ENCODE results near the gene MEF2A.

The MEF2A gene

GRCh38 chr15:99604865-99605264 lies 39.1 kb downstream of the MEF2A start:
- DNase-seq (ENCODE audit: insufficient read length, low spot score) (no peak), FAIRE-seq (peak; percentile 21)

DNA sequence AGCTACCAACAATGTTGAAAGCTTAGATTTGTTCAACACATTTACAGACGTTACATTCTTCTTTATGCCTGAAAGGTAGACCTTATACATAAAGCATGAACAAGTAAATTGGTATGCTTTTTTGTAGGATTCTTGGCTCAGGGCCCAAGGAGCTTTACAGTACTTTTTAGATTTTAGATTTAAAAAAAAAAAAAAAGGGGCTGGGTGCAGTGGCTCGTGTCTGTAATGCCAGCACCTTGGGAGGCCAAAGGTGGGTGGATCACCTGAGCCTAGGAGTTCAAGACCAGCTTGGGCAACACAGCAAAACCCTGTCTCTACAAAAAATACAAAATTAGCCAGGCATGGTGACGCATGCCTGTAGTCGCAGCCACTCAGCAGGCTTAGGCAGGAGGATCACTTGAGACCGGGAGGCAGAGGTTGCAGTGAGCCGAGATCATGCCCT lies 39.7 kb downstream of the MEF2A start:
- FAIRE-seq, result peak; percentile 82
- DNase-seq (ENCODE audit: insufficient read length, low spot score), result no peak

DNA sequence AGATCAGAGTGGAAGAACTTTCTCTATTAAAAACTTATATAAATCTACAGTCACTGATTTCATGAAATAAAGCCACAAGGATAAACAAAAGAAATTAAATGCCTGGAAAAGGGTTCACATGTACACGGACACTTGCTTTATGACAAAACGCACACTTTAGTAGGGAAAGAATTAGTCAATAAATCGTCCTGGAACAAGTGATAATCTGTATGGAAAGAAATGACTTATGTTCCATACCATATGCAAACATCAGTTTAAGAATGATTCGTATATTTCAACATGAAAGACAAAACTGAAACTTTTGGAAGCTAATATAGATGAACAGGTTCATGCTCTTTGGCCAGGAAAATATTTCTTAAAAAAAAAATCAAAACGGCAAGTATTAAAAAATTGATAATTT lies 40.2 kb downstream of the MEF2A start:
- FAIRE-seq, result peak; percentile 66
- DNase-seq (ENCODE audit: insufficient read length, low spot score), result no peak

DNA sequence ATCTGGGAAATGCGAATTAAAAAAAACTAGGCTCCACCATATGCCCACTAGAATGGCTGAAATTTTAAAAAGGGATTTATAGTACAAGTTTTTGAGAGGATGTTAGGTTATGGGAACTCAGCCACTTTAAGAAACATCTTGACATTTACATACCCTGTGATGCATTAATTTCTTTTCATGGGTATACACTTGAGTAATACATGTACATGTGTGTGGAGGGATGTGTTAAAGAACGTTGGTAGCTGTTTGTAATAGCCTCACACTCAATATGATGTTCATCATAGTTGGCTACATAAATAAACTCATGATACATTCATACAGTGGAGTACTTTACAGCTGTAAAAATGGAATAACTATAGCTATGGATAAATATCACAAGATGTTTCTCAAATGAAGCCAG lies 40.9 kb downstream of the MEF2A start:
- FAIRE-seq, result peak; percentile 86

DNA sequence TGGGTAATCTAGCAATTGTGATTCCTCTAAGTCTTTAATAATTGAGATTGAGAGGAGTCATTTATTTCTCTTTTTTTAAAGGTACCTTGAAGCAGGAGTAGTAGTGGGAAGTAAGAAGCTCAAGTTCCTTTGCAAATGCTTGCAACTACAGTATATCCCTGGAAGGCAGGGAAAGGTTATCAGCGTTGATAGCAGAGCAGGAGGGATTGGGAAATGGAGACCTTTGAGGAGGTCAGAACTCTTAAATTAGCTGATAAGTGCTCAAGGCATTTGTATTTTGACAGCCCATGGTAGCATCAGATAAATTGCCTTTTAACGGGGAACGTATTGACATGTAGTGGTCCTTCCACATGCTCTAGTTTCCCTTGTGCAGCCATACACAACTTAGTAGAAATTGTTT lies 47.7 kb downstream of the MEF2A start:
- DNase-seq (ENCODE audit: insufficient read length, low spot score) (no peak), FAIRE-seq (peak; percentile 39)

More for the DNA sequence above, 40.9 kb downstream of the MEF2A start:
- no peak for DNase-seq (ENCODE audit: insufficient read length, low spot score)

GRCh38 chr15:99613887-99614647 lies 48.3 kb downstream of the MEF2A start:
- no peak for DNase-seq (ENCODE audit: insufficient read length, low spot score)
- no peak for FAIRE-seq

DNA sequence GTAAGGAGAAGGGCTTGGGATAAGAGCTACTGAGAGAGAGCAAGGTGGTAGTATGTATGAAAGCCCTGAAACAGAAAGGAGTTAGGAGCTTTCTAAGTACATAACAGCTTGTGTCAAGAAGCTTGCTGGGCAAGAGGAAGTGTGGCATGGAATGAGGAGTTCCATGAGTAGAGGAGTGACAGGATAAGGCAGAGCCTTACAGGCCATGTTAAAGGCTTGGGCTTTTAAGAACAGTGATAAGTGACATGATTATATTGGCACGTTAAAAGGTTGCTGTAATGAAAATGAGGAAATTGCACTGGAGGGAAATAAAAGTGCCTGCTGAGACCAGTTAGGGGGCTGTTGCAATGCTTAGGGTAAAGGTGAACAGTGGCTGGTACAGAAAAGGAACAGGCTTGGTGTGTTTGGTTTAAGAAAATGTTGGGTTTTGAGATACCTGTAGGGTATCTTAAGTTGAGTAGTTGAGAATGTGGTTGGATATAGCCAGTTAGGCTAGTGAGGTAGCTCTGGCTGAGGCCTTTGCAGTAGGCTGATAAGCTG lies 49.0 kb downstream of the MEF2A start:
- FAIRE-seq, result peak; percentile 84
- no peak for DNase-seq (ENCODE audit: insufficient read length, low spot score)

DNA sequence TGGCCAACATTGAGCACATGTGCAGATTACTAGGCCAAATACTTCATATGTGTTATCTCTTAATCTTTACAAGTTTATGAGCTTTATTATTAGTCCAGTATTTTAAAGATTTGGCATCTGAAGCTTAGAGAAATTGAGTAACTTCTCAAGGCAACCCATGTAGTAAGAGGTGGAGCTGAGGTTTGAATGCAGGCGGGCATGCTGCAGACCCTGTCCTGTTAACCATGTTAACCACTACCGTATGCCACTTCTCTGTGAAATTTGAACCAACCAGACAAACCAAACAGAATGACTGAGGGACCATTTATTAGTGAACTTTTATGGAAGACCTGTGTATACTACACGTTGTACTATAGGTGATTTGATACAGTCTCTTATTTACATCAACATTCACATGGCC lies 49.7 kb downstream of the MEF2A start:
- DNase-seq (ENCODE audit: insufficient read length, low spot score), result no peak
- no peak for FAIRE-seq

GRCh38 chr15:99616129-99616528 lies 50.3 kb downstream of the MEF2A start:
- DNase-seq (ENCODE audit: insufficient read length, low spot score), result no peak
- no peak for FAIRE-seq

DNA sequence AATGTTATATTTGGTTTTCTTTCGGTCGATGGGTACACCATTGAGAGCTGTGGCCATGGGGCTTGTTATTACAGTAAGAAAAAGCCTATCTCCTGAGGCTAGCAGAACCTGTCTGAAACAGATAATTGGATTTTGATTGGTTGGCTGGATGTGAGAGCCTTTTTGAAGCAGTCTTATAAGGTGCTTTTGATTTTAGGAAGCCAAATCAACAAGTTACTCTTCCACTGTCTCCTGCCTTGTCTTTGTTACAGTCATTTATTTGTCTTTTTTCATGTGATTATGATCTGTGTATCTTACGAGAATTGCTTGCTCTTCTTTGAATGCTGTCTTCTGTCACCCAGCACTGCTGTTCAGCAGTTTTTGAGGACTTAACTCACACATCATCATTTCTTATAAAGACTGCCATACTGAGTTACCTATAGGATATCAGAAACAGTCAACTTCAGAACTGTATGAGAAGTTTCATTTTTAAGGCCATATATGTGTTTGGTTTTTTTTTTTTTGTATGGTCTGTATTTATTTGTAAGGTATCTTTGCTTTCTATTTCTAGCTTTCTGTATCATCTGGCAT lies 51.1 kb downstream of the MEF2A start:
- FAIRE-seq, result peak; percentile 56
- no peak for DNase-seq (ENCODE audit: insufficient read length, low spot score)

GRCh38 chr15:99618941-99619411 lies 53.2 kb downstream of the MEF2A start:
- no peak for FAIRE-seq
- no peak for DNase-seq (ENCODE audit: insufficient read length, low spot score)

DNA sequence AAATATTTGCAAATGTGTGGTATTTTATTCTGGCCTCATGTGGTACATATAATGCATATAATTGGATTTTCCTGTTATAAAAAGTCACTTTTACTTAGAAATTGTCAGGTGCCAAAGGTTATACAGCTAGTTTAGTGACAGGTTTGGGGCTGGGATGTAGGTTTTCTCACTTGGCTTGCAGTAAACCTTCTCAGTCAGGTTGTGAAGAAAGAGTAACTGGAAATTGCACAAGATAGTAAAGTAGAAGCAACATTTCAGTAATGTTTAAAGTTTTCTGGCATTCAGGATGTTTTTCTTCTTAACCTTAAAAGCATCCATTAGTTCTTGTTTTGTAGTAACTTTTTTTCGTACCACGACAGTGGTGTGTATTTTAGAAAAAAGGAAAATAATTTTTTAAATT lies 53.9 kb downstream of the MEF2A start:
- DNase-seq (ENCODE audit: insufficient read length, low spot score) (no peak), FAIRE-seq (no peak)

- FAIRE-seq, result peak; percentile 4
Measured at GRCh38 chr15:99620178-99620577, 54.4 kb downstream of the MEF2A start.

GRCh38 chr15:99621767-99622166 lies 56.0 kb downstream of the MEF2A start:
- no peak for DNase-seq (ENCODE audit: insufficient read length, low spot score)
- FAIRE-seq, result no peak

More at GRCh38 chr15:99620178-99620577, 54.4 kb downstream of the MEF2A start:
- no peak for DNase-seq (ENCODE audit: insufficient read length, low spot score)

DNA sequence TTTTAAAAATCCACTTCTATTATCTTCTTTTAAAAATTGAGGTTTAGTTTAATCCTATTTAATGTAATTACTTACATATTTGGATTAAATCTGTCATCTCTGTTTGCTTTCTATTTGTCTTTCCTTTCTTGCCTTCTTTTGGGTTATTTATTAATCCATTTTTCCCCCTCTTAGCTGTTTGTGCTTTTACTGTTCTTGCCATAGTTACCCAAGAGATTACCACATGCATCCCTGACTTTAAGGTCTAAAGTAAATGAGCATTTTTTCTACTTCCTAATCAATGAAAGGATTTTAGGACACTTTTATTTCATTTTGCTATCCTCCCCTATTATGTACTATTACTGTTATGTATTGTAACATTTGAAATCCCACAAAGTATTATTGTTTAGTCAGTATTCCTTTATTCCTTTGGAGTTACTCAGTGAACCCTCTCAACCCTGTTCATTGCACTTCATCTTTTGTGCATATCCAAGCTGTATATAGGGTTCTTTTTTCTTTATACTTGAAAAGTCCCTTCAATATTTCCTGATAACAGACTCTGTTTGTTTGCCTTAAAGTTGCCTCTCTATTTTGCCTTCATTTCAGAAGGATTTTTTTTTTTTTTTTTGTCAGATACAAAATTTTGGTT lies 62.7 kb downstream of the MEF2A start:
- no peak for DNase-seq (ENCODE audit: insufficient read length, low spot score)
- FAIRE-seq, result peak; percentile 26

DNA sequence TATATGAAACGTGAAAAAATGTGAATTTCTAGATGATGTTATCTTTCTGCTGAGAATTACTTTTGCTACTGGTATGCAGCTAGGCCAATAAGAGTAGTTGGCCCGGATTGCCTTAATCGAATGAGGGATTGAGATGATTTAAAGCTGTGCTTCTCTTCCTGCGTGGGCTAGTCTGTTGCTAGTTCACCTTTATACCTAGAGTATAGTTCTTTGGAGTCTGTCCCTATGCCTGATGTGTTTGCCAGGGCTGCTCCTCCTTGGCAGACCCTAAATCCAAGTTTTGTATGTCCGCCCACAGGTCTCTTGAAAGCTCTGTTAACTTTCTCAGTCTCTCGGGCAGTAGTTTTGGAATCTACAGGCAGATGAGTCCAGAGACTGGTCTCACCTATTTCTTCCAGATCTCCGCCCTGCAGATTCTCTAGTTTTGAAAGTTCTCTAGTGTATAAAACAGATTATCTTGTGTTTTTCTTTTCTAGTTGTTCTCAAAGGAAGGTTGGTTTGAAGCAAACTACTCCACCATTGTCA lies 64.9 kb downstream of the MEF2A start:
- FAIRE-seq (no peak), DNase-seq (ENCODE audit: insufficient read length, low spot score) (no peak)

DNA sequence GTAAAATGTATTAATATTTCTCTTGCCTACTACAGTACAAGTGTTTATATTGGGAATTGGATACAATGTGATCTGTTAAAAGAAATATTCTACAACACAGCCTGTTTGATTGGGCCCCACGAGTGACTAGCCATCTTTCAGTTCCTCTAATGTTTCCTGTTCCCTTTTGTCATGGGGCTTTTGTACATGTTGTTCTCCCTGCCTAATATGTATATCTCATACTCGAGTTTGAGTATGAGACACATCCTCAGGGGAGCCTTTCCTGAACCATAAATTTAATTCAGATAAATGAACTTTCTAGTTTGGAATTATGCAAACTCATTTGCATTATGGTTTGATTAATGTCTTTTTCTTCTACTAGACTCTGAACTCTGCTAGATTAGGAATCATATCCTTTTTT lies 65.5 kb downstream of the MEF2A start:
- DNase-seq (ENCODE audit: insufficient read length, low spot score) (peak; percentile 22), FAIRE-seq (peak; percentile 96)

- no peak for DNase-seq (ENCODE audit: insufficient read length, low spot score)
- FAIRE-seq, result no peak
Measured at GRCh38 chr15:99632521-99632920, 66.7 kb downstream of the MEF2A start.

- FAIRE-seq, result no peak
- DNase-seq (ENCODE audit: insufficient read length, low spot score), result no peak
Measured at GRCh38 chr15:99633655-99634054, 67.9 kb downstream of the MEF2A start.

GRCh38 chr15:99634576-99634975 lies 68.8 kb downstream of the MEF2A start:
- DNase-seq (ENCODE audit: insufficient read length, low spot score) (no peak), FAIRE-seq (no peak)

DNA sequence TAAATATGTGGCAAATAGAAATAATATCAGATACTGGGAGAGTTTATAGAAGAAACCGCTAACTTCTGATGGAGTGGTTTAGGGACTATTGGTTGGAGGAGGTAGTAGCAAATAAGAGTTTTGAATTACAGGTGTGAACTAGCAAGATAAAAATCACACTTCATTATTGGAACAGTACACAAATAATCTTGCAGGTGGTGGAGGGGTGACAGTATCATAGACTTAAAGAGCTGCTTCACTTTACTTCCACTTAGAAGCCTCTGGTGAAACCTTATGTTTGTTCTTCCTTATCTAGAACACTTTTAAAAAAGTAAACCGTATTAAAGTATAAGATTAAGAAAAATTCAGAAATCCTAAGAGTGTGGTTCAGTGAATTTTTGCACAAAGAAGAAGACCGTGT lies 69.4 kb downstream of the MEF2A start:
- FAIRE-seq, result no peak
- no peak for DNase-seq (ENCODE audit: insufficient read length, low spot score)
